H1 (cell line): ENCODE measurements around the gene ARID2.

Experiments used
- CEBPB ChIP-seq: IDR thresholded peaks from 2 replicates; pipeline ENCODE4 v1.6.1; 2012; ENCODE audit warnings: low read depth, low read length
- CTCF ChIP-seq, 3 experiments: IDR thresholded peaks; 1 replicate in 2 of 3; 2 replicates in 1 of 3; pipeline versions ENCODE4 v1.5.1 to v1.6.1; 2011; ENCODE audit warnings: low read length in 3 of 3, mild to moderate bottlenecking in 3 of 3, inconsistent platforms in 2 of 3, low read depth in 1 of 3, moderate library complexity in 1 of 3; ENCODE audit not compliant: insufficient read depth in 1 of 3; ENCODE audit errors: control extremely low read depth in 1 of 3
- EP300 ChIP-seq, 2 experiments: IDR thresholded peaks; 1 replicate in 1 of 2; 2 replicates in 1 of 2; pipeline ENCODE4 v1.6.1; 2011 to 2012; ENCODE audit warnings: low read depth in 2 of 2, low read length in 2 of 2, mild to moderate bottlenecking in 2 of 2, borderline replicate concordance in 1 of 2, inconsistent platforms in 1 of 2, moderate library complexity in 1 of 2
- EZH2 ChIP-seq: fragments of 200-600 bp; sonication (generic); IDR thresholded peaks from 2 replicates; pipeline ENCODE4 v1.7.1; 2012; ENCODE audit warnings: low read depth, mild to moderate bottlenecking, moderate library complexity, low read length, inconsistent platforms; ENCODE audit not compliant: severe bottlenecking
- NRF1 ChIP-seq: IDR thresholded peaks from 2 replicates; pipeline ENCODE4 v1.6.1; 2011; ENCODE audit warnings: mild to moderate bottlenecking, low read depth, low read length, improper control_type of control experiment
- PHF8 ChIP-seq: fragments of 200-600 bp; sonication (generic); conservative IDR thresholded peaks from 2 replicates; pipeline ENCODE4 v1.7.1; 2012; ENCODE audit warnings: low read depth, mild to moderate bottlenecking, inconsistent platforms, low read length, moderate library complexity
- POLR2A ChIP-seq, 2 experiments: IDR thresholded peaks; 1 replicate in 1 of 2; 2 replicates in 1 of 2; pipeline ENCODE4 v1.6.1; 2011; ENCODE audit warnings: low read depth in 2 of 2, low read length in 2 of 2, mild to moderate bottlenecking in 2 of 2; ENCODE audit errors: control extremely low read depth in 1 of 2
- POLR2AphosphoS5 ChIP-seq: IDR thresholded peaks from 2 replicates; pipeline ENCODE4 v1.6.1; 2011; ENCODE audit warnings: low read depth, low read length
- RAD21 ChIP-seq, 2 experiments: IDR thresholded peaks in 1 of 2; conservative IDR thresholded peaks in 1 of 2; 2 replicates each; pipeline ENCODE4 v1.6.1; 2011; ENCODE audit warnings: low read depth in 2 of 2, low read length in 2 of 2, improper control_type of control experiment in 1 of 2, inconsistent platforms in 1 of 2, mild to moderate bottlenecking in 1 of 2, moderate library complexity in 1 of 2
- RXRA ChIP-seq: IDR thresholded peaks from 2 replicates; pipeline ENCODE4 v1.6.1; 2011; ENCODE audit warnings: low read depth, mild to moderate bottlenecking, low read length, moderate library complexity; ENCODE audit not compliant: insufficient read depth
- SIN3A ChIP-seq, 2 experiments: IDR thresholded peaks in 1 of 2; conservative IDR thresholded peaks in 1 of 2; 2 replicates each; pipeline ENCODE4 v1.6.1; 2011 to 2012; ENCODE audit warnings: low read length in 2 of 2, improper control_type of control experiment in 1 of 2, low read depth in 1 of 2, mild to moderate bottlenecking in 1 of 2
- SP2 ChIP-seq: IDR thresholded peaks from 2 replicates; pipeline ENCODE4 v1.6.1; 2012; ENCODE audit warnings: mild to moderate bottlenecking, low read length, inconsistent platforms
- TCF12 ChIP-seq: IDR thresholded peaks from 2 replicates; pipeline ENCODE4 v1.6.1; 2011; ENCODE audit warnings: low read depth, mild to moderate bottlenecking, low read length
- USF2 ChIP-seq: IDR thresholded peaks from 2 replicates; pipeline ENCODE4 v1.6.1; 2011; ENCODE audit warnings: low read length, improper control_type of control experiment

GRCh38 chr12:45685680-45686079 lies 43.8 kb upstream of the ARID2 start:
- TF ChIP-seq CEBPB = no peak
- TF ChIP-seq SP2 = no peak
- no peak for TF ChIP-seq PHF8
- no peak for TF ChIP-seq SIN3A (conservative IDR thresholded peaks at IDR 0.05 in 1 of 2, IDR thresholded peaks at IDR 0.05 in 1 of 2; ENCODE audit: low read depth in 1 of 2, low read length in 2 of 2)
- no peak for TF ChIP-seq CTCF (IDR thresholded peaks at IDR 0.05; ENCODE audit: control extremely low read depth in 1 of 3, insufficient read depth in 1 of 3, low read depth in 1 of 3, low read length in 3 of 3)
- no peak for TF ChIP-seq POLR2AphosphoS5
- TF ChIP-seq EZH2 = no peak
- TF ChIP-seq EP300 (IDR thresholded peaks at IDR 0.05; ENCODE audit: borderline replicate concordance in 1 of 2, low read depth in 2 of 2, low read length in 2 of 2) = no peak
- TF ChIP-seq POLR2A (IDR thresholded peaks at IDR 0.05; ENCODE audit: control extremely low read depth in 1 of 2, low read depth in 2 of 2, low read length in 2 of 2) = no peak
- TF ChIP-seq USF2 = no peak
- TF ChIP-seq NRF1 = no peak
- TF ChIP-seq RXRA = no peak
- TF ChIP-seq TCF12 = no peak
- TF ChIP-seq RAD21 (IDR thresholded peaks at IDR 0.05 in 1 of 2, conservative IDR thresholded peaks at IDR 0.05 in 1 of 2; ENCODE audit: low read depth in 2 of 2, low read length in 2 of 2) = no peak
